Fibroblast of mammary gland (primary cell): ENCODE measurements around the gene STAB1.

Source experiments
- DNase-seq: peaks from one replicate; pipeline ENCODE4 v3.0.0-alpha.2; 2010; ENCODE audit warnings: low read depth
- H3K4me3 ChIP-seq: 2 replicates; pipeline ENCODE4 v1.5.1; 2011; ENCODE audit warnings: low read depth, mild to moderate bottlenecking, low read length, moderate library complexity; ENCODE audit not compliant: control insufficient read depth
- CTCF ChIP-seq: conservative IDR thresholded peaks from 2 replicates; pipeline ENCODE4 v1.5.1; 2011; ENCODE audit warnings: low read depth, low read length, inconsistent platforms; ENCODE audit not compliant: control insufficient read depth, insufficient read depth

Gene STAB1

GRCh38 chr3:52532838-52533622 is 37.9 kb downstream of the STAB1 start:
- TF ChIP-seq CTCF = no peak
- no peak for DNase-seq
- H3K4me3 ChIP-seq = peak overlapping the region; percentile 71

DNA sequence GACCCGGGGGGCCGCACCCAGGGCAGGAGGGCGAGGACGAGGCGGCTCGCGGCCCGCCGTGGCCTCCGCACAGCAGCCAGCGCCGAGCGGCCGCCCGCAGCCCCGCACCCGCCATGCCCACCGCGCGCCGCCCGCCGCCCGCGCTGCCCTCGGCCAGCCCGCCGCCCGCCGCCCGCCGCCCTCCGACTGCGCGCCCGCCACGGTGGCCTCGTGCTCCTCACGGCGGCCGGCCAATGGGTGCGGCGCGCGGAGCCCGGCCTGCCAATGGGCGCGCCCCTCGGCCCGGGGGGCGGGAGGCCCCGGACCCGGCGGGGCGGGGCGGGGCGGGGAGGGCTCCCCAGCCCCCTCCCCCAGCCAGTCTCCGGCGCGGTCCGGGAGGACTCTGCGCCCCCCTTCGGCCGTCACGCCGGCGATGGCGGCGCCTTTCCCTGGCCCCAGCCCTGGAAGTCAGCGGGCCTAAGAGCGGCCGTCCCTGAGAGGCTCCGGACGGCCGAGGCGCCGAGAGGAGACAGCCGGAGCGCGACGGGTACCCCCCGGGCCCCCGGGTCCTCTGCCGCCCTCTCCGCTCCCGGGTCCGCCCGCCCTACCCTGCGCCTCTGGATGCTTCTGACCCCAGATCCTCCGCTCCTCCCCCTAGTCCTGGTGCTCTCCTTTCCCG is 38.6 kb downstream of the STAB1 start, which contains the start of gene NT5DC2:
NT5DC2 (minus strand) TSS at position 235 of the 658 bp plus-strand sequence; CDS start at position 115, 120 bp downstream.
- TF ChIP-seq CTCF = no peak
- DNase-seq = peak; percentile 51
- H3K4me3 ChIP-seq = peak within 1 kb of the TSS; percentile 71

DNA sequence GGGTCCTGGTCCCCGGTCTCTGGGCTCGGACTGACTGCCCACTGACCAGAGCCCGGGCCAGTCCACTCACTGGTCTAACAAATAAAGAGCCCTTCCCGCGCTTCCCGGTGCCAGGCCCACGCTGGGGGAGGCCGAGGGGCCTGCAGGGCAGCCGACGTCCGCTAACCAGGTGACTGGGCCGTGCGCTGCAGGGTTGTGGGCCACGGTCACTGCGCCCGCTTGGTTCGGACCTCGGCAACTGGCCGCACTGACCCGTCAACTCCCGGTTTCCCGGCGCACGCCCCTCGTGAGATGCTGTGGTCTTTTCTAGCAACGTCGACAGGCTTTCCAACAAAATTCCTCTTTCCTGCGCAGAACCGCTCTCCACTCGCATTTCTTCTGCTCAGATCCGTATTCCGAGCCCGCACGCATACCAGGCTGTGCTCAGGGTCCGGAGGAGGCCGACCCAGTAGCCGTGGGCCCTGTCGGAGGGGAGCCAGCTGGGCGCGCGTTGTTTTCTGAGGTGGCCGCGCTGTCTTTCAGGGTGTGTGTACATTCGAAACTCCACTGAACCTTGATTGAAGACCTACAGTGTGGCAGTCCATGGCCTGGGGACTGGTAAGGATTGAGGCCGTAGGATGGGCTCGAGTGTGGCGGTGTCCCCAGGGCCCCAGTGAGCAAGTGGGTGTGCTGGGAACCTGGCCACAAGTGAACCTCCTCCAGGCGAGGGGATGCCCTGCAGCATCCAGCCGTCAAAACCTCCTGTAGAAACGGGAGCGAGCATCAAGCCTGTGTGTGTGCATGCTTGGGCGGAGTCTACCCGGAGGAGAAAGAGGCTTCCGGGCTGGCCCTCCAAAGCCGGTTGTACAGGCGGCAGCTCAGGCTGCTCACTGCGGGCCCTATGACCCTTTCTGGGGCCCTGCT is 39.4 kb downstream of the STAB1 start:
- no peak for TF ChIP-seq CTCF
- H3K4me3 ChIP-seq = peak overlapping the region; percentile 60
- peak; percentile 58 for DNase-seq

GRCh38 chr3:52535411-52536111 is 40.4 kb downstream of the STAB1 start:
- TF ChIP-seq CTCF = no peak
- peak overlapping the region; percentile 60 for H3K4me3 ChIP-seq
- no peak for DNase-seq

GRCh38 chr3:52536112-52536368 is 40.9 kb downstream of the STAB1 start:
- H3K4me3 ChIP-seq = peak overlapping the region; percentile 21
- no peak for DNase-seq
- no peak for TF ChIP-seq CTCF
